GM10266 (cell line): ENCODE data around the gene CCDC196.

Source experiments
- DNase-seq: peaks from one replicate; pipeline ENCODE4 v3.0.0; 2012; ENCODE audit errors: extremely low spot score
- TF ChIP-seq, protein P1 (sequence below): IDR thresholded peaks from 2 replicates; pipeline ENCODE4 v1.5.1; 2012; ENCODE audit warnings: mild to moderate bottlenecking, low read depth; ENCODE audit not compliant: control insufficient read depth, insufficient read depth; ENCODE audit errors: missing control alignments

Gene CCDC196

DNA sequence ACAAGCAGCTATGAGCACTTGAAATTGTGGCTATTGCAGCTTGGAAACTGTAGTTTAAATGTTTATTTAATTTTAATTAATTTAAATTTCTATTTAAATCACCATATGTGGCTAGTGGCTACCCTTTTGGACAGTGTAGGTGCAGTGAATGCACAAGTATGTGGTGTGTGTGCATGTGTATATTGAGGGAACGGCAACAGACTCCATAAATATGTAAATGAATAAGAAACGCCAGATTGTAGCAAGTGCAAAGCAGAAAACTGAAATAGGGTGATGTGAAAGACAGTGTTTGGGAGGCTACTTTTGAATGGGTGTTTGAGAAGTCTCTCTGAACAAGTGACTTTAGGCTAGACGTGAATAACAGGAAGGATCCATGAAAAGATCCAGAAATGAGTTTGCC is 32.7 kb upstream of the CCDC196 start:
- DNase-seq, result no peak
- TF ChIP-seq, protein P1, sequence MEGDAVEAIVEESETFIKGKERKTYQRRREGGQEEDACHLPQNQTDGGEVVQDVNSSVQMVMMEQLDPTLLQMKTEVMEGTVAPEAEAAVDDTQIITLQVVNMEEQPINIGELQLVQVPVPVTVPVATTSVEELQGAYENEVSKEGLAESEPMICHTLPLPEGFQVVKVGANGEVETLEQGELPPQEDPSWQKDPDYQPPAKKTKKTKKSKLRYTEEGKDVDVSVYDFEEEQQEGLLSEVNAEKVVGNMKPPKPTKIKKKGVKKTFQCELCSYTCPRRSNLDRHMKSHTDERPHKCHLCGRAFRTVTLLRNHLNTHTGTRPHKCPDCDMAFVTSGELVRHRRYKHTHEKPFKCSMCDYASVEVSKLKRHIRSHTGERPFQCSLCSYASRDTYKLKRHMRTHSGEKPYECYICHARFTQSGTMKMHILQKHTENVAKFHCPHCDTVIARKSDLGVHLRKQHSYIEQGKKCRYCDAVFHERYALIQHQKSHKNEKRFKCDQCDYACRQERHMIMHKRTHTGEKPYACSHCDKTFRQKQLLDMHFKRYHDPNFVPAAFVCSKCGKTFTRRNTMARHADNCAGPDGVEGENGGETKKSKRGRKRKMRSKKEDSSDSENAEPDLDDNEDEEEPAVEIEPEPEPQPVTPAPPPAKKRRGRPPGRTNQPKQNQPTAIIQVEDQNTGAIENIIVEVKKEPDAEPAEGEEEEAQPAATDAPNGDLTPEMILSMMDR, result no peak

DNA sequence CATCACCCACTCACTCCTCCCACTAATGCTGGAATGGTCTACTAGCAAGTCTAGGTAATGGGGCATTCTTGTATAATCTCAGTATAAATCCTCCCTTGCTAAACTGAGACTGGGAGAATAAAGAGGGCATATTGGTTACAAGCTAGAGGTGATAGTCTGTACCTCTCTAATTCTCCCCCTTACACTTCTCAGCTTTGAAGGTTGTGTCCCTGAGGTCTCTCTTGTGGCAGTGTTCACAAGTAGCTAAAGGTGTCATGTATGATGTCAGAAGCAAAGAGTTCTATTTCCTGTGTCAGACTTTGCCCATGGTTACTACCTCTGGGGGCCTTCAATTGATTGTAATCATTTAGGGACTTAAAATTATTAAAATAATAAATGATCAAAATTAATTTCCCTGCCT is 26.6 kb upstream of the CCDC196 start:
- TF ChIP-seq, protein P1, result no peak
- DNase-seq, result no peak

DNA sequence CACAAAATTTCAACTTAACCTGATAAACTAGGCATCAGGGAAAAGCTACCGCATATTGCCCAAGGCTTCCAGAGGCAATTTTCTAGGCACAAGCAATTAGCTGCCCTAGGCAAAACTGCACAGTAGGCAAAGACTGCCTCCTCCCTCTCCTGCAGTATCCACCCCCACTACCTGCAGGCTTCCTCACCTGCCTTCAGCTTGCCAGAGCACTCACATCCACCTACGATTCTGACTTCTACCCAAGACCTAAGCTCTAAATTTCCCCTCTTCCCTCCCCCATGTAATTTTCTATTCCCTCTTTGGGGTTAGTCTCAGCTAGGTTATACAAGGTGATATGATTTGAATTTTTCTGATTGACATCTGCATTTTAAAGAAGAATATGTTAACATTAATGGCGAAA is 21.9 kb upstream of the CCDC196 start:
- DNase-seq, result no peak
- TF ChIP-seq, protein P1, result no peak

DNA sequence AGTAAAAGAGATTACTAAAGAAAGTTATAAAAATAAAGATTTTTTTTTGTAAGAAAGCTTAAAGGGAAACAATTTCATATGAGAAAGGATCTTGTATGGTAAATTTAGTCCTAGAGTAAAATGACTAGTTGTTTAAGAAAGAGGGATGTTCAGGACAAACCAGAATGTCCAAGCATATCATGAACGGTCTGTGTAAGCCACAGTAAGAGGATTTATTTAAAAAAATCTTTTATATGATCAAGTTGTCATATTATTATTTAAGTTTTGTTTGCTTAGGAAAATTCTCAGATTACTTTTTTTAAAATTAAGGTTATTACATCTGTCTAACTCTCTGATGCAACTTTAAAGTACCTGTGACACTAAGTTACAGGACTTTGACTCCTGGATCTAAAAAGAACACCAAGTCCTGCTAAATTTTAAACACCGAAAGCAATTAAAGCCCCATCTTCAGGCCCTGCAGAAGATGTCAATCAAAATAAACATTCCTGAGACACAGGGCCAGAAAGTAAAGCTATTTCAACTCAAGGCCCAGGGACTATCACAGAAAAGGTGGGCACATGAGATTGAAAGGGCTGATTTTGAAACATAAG is 17.3 kb upstream of the CCDC196 start:
- TF ChIP-seq, protein P1, result no peak
- no peak for DNase-seq

DNA sequence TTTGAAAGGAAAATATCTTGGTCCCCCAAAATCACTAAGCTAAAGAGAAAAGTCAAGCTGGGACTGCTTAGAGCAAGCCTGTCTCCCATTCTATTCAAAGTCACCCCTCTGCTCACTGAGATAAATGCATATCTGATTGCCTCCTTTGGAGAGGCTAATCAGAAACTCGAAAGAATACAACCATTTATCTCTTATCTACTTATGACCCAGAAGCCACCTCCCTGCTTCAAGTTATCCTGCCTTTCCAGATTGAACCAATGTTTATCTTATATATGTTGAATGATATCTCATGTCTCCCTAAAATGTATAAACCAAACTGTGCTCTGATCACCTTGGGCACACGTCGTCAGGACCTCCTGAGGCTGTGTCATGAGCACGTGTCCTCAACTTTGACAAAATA is 14.6 kb upstream of the CCDC196 start:
- no peak for DNase-seq
- TF ChIP-seq, protein P1, result no peak

DNA sequence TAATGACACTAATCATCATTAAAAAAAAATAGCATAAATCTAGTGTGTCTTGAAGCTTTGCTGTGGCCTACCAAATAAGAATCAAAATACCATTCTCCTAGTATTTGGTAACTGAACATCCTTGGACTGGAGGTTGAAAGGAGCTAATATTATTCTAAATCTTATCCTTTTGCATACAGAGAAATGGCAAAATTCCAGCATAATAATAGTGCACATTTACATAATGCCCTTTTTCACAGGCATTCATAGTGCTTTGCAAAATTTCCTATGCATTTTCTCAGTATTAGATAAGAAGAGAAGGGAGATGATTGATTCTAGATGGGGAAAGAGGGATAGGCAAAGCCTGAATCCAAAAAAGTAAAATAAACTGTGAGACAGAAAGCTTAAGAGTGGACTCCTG is 13.9 kb upstream of the CCDC196 start:
- TF ChIP-seq, protein P1, result no peak
- no peak for DNase-seq

DNA sequence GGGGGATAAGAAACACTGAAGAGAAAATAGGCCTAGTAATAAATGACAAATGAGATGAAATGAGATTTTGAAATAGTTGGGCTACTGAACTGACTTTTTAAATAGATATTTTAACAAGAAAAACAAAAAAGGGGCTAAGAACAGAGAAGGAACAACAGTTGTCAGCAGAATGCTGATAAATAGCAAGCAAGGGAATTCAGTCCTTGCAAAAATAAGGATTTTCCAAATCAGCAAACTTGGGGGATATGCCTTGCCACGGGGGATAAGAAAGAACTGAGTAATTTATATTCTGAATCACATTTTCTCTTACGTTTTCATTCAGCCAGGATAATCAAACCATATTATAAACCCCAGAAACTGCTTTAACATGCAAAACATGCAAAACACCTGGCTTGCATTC is 12.9 kb upstream of the CCDC196 start:
- no peak for DNase-seq
- TF ChIP-seq, protein P1, result no peak
